HL-60 (cell line): Measurements from ENCODE around the gene SCAI.

Experiments
- POLR2AphosphoS5 ChIP-seq: IDR thresholded peaks from 2 replicates; pipeline ENCODE4 v1.6.1; 2012; ENCODE audit warnings: low read depth
- TF ChIP-seq, protein P1 (sequence below): IDR thresholded peaks from one replicate; pipeline ENCODE4 v1.5.1; 2011; ENCODE audit warnings: low read length, control low read depth, inconsistent platforms; ENCODE audit not compliant: insufficient read depth
- TF ChIP-seq, protein P2 (sequence below): IDR thresholded peaks from 2 replicates; pipeline ENCODE4 v1.6.1; 2012; ENCODE audit warnings: low read depth; ENCODE audit not compliant: insufficient replicate concordance

DNA sequence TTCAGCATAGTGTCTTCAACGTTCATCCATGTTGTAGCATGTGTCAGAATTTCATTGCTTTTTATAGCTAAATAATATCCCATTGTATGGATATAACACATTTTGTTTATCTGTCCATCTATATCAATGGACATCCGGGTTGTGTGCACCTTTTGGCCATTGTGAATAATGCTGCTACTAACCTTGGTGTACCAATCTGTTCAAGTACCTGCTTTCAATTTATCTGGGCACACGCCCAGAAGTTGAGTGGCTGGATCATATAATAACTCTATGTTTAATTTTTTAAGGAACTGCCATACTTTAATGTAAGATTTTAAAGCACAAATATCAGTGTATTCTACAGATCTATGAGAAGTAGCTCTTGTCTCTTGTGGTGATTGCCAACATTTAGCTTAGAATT, 43.5 kb downstream of the SCAI start:
- TF ChIP-seq, protein P1, sequence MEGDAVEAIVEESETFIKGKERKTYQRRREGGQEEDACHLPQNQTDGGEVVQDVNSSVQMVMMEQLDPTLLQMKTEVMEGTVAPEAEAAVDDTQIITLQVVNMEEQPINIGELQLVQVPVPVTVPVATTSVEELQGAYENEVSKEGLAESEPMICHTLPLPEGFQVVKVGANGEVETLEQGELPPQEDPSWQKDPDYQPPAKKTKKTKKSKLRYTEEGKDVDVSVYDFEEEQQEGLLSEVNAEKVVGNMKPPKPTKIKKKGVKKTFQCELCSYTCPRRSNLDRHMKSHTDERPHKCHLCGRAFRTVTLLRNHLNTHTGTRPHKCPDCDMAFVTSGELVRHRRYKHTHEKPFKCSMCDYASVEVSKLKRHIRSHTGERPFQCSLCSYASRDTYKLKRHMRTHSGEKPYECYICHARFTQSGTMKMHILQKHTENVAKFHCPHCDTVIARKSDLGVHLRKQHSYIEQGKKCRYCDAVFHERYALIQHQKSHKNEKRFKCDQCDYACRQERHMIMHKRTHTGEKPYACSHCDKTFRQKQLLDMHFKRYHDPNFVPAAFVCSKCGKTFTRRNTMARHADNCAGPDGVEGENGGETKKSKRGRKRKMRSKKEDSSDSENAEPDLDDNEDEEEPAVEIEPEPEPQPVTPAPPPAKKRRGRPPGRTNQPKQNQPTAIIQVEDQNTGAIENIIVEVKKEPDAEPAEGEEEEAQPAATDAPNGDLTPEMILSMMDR: no peak
- TF ChIP-seq, protein P2, sequence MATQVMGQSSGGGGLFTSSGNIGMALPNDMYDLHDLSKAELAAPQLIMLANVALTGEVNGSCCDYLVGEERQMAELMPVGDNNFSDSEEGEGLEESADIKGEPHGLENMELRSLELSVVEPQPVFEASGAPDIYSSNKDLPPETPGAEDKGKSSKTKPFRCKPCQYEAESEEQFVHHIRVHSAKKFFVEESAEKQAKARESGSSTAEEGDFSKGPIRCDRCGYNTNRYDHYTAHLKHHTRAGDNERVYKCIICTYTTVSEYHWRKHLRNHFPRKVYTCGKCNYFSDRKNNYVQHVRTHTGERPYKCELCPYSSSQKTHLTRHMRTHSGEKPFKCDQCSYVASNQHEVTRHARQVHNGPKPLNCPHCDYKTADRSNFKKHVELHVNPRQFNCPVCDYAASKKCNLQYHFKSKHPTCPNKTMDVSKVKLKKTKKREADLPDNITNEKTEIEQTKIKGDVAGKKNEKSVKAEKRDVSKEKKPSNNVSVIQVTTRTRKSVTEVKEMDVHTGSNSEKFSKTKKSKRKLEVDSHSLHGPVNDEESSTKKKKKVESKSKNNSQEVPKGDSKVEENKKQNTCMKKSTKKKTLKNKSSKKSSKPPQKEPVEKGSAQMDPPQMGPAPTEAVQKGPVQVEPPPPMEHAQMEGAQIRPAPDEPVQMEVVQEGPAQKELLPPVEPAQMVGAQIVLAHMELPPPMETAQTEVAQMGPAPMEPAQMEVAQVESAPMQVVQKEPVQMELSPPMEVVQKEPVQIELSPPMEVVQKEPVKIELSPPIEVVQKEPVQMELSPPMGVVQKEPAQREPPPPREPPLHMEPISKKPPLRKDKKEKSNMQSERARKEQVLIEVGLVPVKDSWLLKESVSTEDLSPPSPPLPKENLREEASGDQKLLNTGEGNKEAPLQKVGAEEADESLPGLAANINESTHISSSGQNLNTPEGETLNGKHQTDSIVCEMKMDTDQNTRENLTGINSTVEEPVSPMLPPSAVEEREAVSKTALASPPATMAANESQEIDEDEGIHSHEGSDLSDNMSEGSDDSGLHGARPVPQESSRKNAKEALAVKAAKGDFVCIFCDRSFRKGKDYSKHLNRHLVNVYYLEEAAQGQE: no peak
- TF ChIP-seq POLR2AphosphoS5: no peak
